Measurements from ENCODE around the gene KCNE4. TPM values are rescaled to one million over a fixed set of nuclear protein-coding genes. Genes with fewer than 3 reads are reported as not detected.

Gene KCNE4
- total and polyA plus RNA-seq, 9 donors: 2.8 to 8.0 (median 6.4) TPM

GRCh38 chr2:223055836-223056235, 3.8 kb downstream of the KCNE4 start:
- 20% methylated on average over 1 of the region's 5 CpGs for WGBS (ENCODE audit: insufficient coverage)
- no peaks in the 10 kb centered on the region for H3K27me3 ChIP-seq (ENCODE audit: control insufficient read depth, insufficient read depth, low read length)
- no peaks in the 10 kb centered on the region for H3K9me3 ChIP-seq (replicated peaks; ENCODE audit: control insufficient read depth, low read depth, low read length)
- H3K27ac ChIP-seq (ENCODE audit: low read length): peak overlapping the region; percentile 93
- H3K36me3 ChIP-seq (ENCODE audit: control insufficient read depth, insufficient read depth, low read length): no peaks in the 10 kb centered on the region
- peaks cover 56% of the 10 kb centered on the region for H3K4me1 ChIP-seq (ENCODE audit: control insufficient read depth, insufficient read depth, low read length)
- peak; percentile 56 for DNase-seq
- H3K4me3 ChIP-seq (ENCODE audit: low read length): no peak overlapping the region

DNA sequence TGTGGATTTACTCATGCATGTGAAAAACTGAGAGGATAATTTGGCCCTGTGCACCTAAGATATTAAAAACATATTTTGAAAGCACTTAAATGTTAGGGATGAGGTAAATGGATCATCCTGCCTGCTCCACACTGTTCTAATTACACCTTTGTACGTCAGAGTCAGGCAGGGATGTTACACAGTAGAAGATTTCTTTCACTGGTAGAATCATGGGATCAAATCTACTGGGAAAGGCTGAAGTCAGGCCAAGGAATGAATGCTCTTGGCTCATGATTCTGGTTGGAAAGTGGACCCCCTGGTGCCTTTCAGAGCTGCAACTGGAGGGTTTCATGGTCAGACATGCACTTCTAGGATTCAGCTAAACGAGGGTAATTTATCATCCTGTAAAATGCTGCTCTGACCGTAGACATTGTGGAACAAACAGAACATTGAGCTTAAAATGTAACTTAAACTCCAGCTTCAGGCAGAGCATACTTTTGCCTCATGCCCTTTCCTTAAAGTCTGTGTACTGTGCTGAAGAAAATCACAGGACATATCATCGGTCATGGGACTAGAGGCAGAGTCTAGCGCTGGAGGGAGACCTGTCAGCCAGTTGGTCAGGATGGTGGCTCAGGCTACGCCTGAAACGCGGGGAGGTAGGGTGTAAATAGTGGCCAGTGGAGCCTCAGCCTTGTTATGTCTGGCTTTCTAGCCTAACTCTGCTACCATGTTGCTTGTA, 4.9 kb downstream of the KCNE4 start:
- Histone ChIP-seq H3K27ac (ENCODE audit: low read length) (peak overlapping the region; percentile 93), H3K4me1 (ENCODE audit: control insufficient read depth, insufficient read depth, low read length) (peaks cover 47% of the 10 kb centered on the region), H3K36me3 (ENCODE audit: control insufficient read depth, insufficient read depth, low read length) (no peaks in the 10 kb centered on the region), H3K27me3 (ENCODE audit: control insufficient read depth, insufficient read depth, low read length) (no peaks in the 10 kb centered on the region), H3K9me3 (replicated peaks; ENCODE audit: control insufficient read depth, low read depth, low read length) (no peaks in the 10 kb centered on the region), H3K4me3 (ENCODE audit: low read length) (no peak overlapping the region)
- WGBS (ENCODE audit: insufficient coverage): 19% methylated on average over 4 of the region's 8 CpGs
- peak; percentile 89 for DNase-seq

DNA sequence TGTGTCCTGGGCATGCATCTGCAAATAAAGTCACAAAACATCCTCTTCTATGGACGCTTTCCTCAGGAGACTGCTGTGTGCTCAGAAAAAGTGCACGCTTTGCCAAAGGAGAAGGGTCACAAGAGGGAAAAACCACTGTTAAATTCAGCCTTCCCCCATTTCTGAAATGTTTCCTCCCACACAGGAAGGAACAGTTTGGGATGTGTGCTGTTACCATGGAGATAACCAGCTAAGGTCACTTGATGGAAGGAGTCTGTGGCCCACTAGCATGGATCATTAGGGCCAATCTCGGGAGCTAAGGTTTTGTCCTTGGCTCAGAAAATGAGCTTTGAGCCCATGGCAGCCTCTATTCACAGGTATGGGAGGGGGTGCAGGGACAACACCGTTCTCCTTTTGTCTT, 5.6 kb downstream of the KCNE4 start:
- no peak overlapping the region for H3K4me3 ChIP-seq (ENCODE audit: low read length)
- no peaks in the 10 kb centered on the region for H3K9me3 ChIP-seq (replicated peaks; ENCODE audit: control insufficient read depth, low read depth, low read length)
- H3K27ac ChIP-seq (ENCODE audit: low read length): peak overlapping the region; percentile 93
- H3K27me3 ChIP-seq (ENCODE audit: control insufficient read depth, insufficient read depth, low read length): no peaks in the 10 kb centered on the region
- peak; percentile 87 for DNase-seq
- WGBS (ENCODE audit: insufficient coverage): no CpG with 5 or more reads among the region's 4 CpGs
- H3K4me1 ChIP-seq (ENCODE audit: control insufficient read depth, insufficient read depth, low read length): peaks cover 44% of the 10 kb centered on the region
- H3K36me3 ChIP-seq (ENCODE audit: control insufficient read depth, insufficient read depth, low read length): no peaks in the 10 kb centered on the region

DNA sequence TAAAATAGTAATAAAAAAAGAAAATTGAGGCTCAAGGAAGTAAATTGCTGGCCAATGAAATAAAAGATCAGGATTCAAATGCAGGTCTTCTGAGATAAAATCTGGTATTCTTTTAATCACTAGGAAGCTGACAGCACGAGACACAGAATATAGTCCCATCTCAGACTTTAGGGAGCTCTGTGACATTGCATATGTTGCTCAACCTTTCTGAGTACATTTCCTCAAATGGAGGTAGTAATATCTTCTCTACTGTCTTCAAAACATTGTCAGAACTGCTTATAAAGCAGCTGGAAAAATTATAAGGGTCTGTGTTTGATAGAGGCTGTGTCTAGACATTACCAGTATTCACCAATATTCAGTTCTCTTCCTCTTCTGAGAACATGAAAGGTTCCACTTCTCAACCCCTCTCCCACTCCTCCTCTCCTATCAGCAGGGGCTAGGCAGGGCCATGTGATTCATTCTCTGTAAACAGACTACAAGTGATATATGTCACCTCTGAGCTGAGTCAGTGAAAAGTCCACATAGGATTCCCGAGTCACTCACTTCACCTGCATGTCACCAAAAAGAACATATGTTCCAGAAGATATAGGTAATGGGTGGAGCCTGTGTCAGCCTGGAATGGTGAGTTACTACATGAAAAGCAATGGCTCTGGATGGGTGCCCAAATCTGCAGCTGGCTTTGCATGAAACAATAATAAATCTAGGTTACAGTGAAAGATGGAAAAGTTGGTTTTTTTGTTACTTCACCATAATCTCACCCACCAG, 7.1 kb downstream of the KCNE4 start:
- Histone ChIP-seq H3K27me3 (ENCODE audit: control insufficient read depth, insufficient read depth, low read length) (no peaks in the 10 kb centered on the region), H3K27ac (ENCODE audit: low read length) (no peak overlapping the region), H3K36me3 (ENCODE audit: control insufficient read depth, insufficient read depth, low read length) (no peaks in the 10 kb centered on the region), H3K4me1 (ENCODE audit: control insufficient read depth, insufficient read depth, low read length) (peaks cover 30% of the 10 kb centered on the region), H3K9me3 (replicated peaks; ENCODE audit: control insufficient read depth, low read depth, low read length) (no peaks in the 10 kb centered on the region), H3K4me3 (ENCODE audit: low read length) (no peak overlapping the region)
- DNase-seq: no peak
- WGBS (ENCODE audit: insufficient coverage): no CpG with 5 or more reads among the region's 2 CpGs

GRCh38 chr2:223060201-223060825, 8.3 kb downstream of the KCNE4 start:
- no peak overlapping the region for H3K4me3 ChIP-seq (ENCODE audit: low read length)
- H3K36me3 ChIP-seq (ENCODE audit: control insufficient read depth, insufficient read depth, low read length): no peaks in the 10 kb centered on the region
- no peak for DNase-seq
- peaks cover 20% of the 10 kb centered on the region for H3K4me1 ChIP-seq (ENCODE audit: control insufficient read depth, insufficient read depth, low read length)
- WGBS (ENCODE audit: insufficient coverage): 95% methylated on average over 2 of the region's 4 CpGs
- no peaks in the 10 kb centered on the region for H3K27me3 ChIP-seq (ENCODE audit: control insufficient read depth, insufficient read depth, low read length)
- no peak overlapping the region for H3K27ac ChIP-seq (ENCODE audit: low read length)
- no peaks in the 10 kb centered on the region for H3K9me3 ChIP-seq (replicated peaks; ENCODE audit: control insufficient read depth, low read depth, low read length)

- Histone ChIP-seq H3K4me1 (ENCODE audit: control insufficient read depth, insufficient read depth, low read length) (peaks cover 8% of the 10 kb centered on the region), H3K27ac (ENCODE audit: low read length) (no peak overlapping the region), H3K36me3 (ENCODE audit: control insufficient read depth, insufficient read depth, low read length) (no peaks in the 10 kb centered on the region), H3K9me3 (replicated peaks; ENCODE audit: control insufficient read depth, low read depth, low read length) (no peaks in the 10 kb centered on the region), H3K27me3 (ENCODE audit: control insufficient read depth, insufficient read depth, low read length) (no peaks in the 10 kb centered on the region), H3K4me3 (ENCODE audit: low read length) (no peak overlapping the region)
- no peak for DNase-seq
- WGBS (ENCODE audit: insufficient coverage): no CpG with 5 or more reads among the region's 2 CpGs
These were observed 10.4 kb downstream of the KCNE4 start for GRCh38 chr2:223062396-223062795.

GRCh38 chr2:223065107-223065506, 13.1 kb downstream of the KCNE4 start:
- H3K36me3 ChIP-seq (ENCODE audit: control insufficient read depth, insufficient read depth, low read length): no peaks in the 10 kb centered on the region
- no peaks in the 10 kb centered on the region for H3K4me1 ChIP-seq (ENCODE audit: control insufficient read depth, insufficient read depth, low read length)
- H3K4me3 ChIP-seq (ENCODE audit: low read length): no peak overlapping the region
- WGBS (ENCODE audit: insufficient coverage): no CpG with 5 or more reads among the region's 5 CpGs
- no peak for DNase-seq
- H3K27ac ChIP-seq (ENCODE audit: low read length): no peak overlapping the region
- no peaks in the 10 kb centered on the region for H3K27me3 ChIP-seq (ENCODE audit: control insufficient read depth, insufficient read depth, low read length)
- H3K9me3 ChIP-seq (replicated peaks; ENCODE audit: control insufficient read depth, low read depth, low read length): no peaks in the 10 kb centered on the region

GRCh38 chr2:223066721-223067120, 14.7 kb downstream of the KCNE4 start:
- WGBS (ENCODE audit: insufficient coverage): 100% methylated on average over 1 of the region's 5 CpGs

GRCh38 chr2:223068071-223068470, 16.1 kb downstream of the KCNE4 start:
- no peak overlapping the region for H3K4me3 ChIP-seq (ENCODE audit: low read length)
- no peak overlapping the region for H3K27ac ChIP-seq (ENCODE audit: low read length)
- 25% methylated on average over 1 of the region's 2 CpGs for WGBS (ENCODE audit: insufficient coverage)
- H3K9me3 ChIP-seq (replicated peaks; ENCODE audit: control insufficient read depth, low read depth, low read length): no peaks in the 10 kb centered on the region
- H3K4me1 ChIP-seq (ENCODE audit: control insufficient read depth, insufficient read depth, low read length): no peaks in the 10 kb centered on the region
- DNase-seq: peak; percentile 83
- no peaks in the 10 kb centered on the region for H3K36me3 ChIP-seq (ENCODE audit: control insufficient read depth, insufficient read depth, low read length)
- H3K27me3 ChIP-seq (ENCODE audit: control insufficient read depth, insufficient read depth, low read length): no peaks in the 10 kb centered on the region

More at GRCh38 chr2:223066721-223067120, 14.7 kb downstream of the KCNE4 start:
- H3K9me3 ChIP-seq (replicated peaks; ENCODE audit: control insufficient read depth, low read depth, low read length): no peaks in the 10 kb centered on the region
- no peak overlapping the region for H3K4me3 ChIP-seq (ENCODE audit: low read length)
- no peak for DNase-seq
- no peaks in the 10 kb centered on the region for H3K36me3 ChIP-seq (ENCODE audit: control insufficient read depth, insufficient read depth, low read length)
- H3K27me3 ChIP-seq (ENCODE audit: control insufficient read depth, insufficient read depth, low read length): no peaks in the 10 kb centered on the region
- H3K4me1 ChIP-seq (ENCODE audit: control insufficient read depth, insufficient read depth, low read length): no peaks in the 10 kb centered on the region
- no peak overlapping the region for H3K27ac ChIP-seq (ENCODE audit: low read length)

GRCh38 chr2:223069465-223069864, 17.5 kb downstream of the KCNE4 start:
- Histone ChIP-seq H3K4me3 (ENCODE audit: low read length) (no peak overlapping the region), H3K4me1 (ENCODE audit: control insufficient read depth, insufficient read depth, low read length) (no peaks in the 10 kb centered on the region), H3K27ac (ENCODE audit: low read length) (no peak overlapping the region), H3K9me3 (replicated peaks; ENCODE audit: control insufficient read depth, low read depth, low read length) (no peaks in the 10 kb centered on the region), H3K36me3 (ENCODE audit: control insufficient read depth, insufficient read depth, low read length) (no peaks in the 10 kb centered on the region), H3K27me3 (ENCODE audit: control insufficient read depth, insufficient read depth, low read length) (no peaks in the 10 kb centered on the region)
- no peak for DNase-seq
- WGBS (ENCODE audit: insufficient coverage): no CpG with 5 or more reads among the region's 3 CpGs

Data from muscle of leg (tissue), 11 donors.